Measurements from ENCODE around the gene PDCD1LG2.
"Not testable (repeated sequence)": the region's sequence is repeated elsewhere in the genome, so short reads cannot be mapped to it uniquely, and the experiment has no call there.

GRCh38 chr9:5494765-5495164, 15.6 kb upstream of the PDCD1LG2 start:
- not testable (repeated sequence) for TF ChIP-seq CTCF, POLR2A (IDR thresholded peaks at IDR 0.05)
